GM21423 (cell line): Measurements from ENCODE around the gene ZNF474.
"Not testable (repeated sequence)": the region's sequence is repeated elsewhere in the genome, so short reads cannot be mapped to it uniquely, and the experiment has no call there.

Experiments
- ATAC-seq: cut with Tn5 transposase; IDR thresholded peaks from one replicate; pipeline ENCODE4 v1.9.1; 2021; ENCODE audit warnings: mild to moderate bottlenecking, moderate library complexity; ENCODE audit not compliant: unreplicated experiment

The ZNF474 gene

GRCh38 chr5:122129306-122129705, at the start of gene ZNF474:
TSS of gene ZNF474 (plus strand) at chr5:122129546. CDS start at chr5:122151991, 22,445 bp downstream.
- no peak for ATAC-seq

- ATAC-seq = no peak
Measured at GRCh38 chr5:122081541-122081940, 47.8 kb upstream of the ZNF474 start.

GRCh38 chr5:122083535-122083934, 45.8 kb upstream of the ZNF474 start:
- no peak for ATAC-seq

GRCh38 chr5:122085041-122085440, 44.3 kb upstream of the ZNF474 start:
- no peak for ATAC-seq

GRCh38 chr5:122089096-122090013, 40.0 kb upstream of the ZNF474 start:
- no peak for ATAC-seq

- no peak for ATAC-seq
Measured at GRCh38 chr5:122091936-122092600, 37.3 kb upstream of the ZNF474 start.

GRCh38 chr5:122093415-122094180, 35.7 kb upstream of the ZNF474 start:
- ATAC-seq = no peak

- ATAC-seq = not testable (repeated sequence)
Measured at GRCh38 chr5:122094251-122094650, 35.1 kb upstream of the ZNF474 start.

GRCh38 chr5:122095158-122095557, 34.2 kb upstream of the ZNF474 start:
- ATAC-seq = no peak

- no peak for ATAC-seq
Measured at GRCh38 chr5:122097391-122097790, 32.0 kb upstream of the ZNF474 start.

GRCh38 chr5:122099060-122099790, 30.1 kb upstream of the ZNF474 start:
- ATAC-seq = no peak

GRCh38 chr5:122101636-122102285, 27.6 kb upstream of the ZNF474 start:
- peak; percentile 67 for ATAC-seq

GRCh38 chr5:122102825-122103224, 26.5 kb upstream of the ZNF474 start:
- no peak for ATAC-seq

GRCh38 chr5:122105909-122106308, 23.4 kb upstream of the ZNF474 start:
- no peak for ATAC-seq

GRCh38 chr5:122107016-122107415, 22.3 kb upstream of the ZNF474 start:
- ATAC-seq = no peak

- ATAC-seq = no peak
Measured at GRCh38 chr5:122110987-122111386, 18.4 kb upstream of the ZNF474 start.

GRCh38 chr5:122111460-122111859, 17.9 kb upstream of the ZNF474 start:
- no peak for ATAC-seq

- ATAC-seq = no peak
Measured at GRCh38 chr5:122112063-122112462, 17.3 kb upstream of the ZNF474 start.

- ATAC-seq = no peak
Measured at GRCh38 chr5:122112733-122113558, 16.4 kb upstream of the ZNF474 start.
